ENCODE measurements around the gene KLHL1. TPM values are rescaled to one million over a fixed set of nuclear protein-coding genes. Genes with fewer than 3 reads are reported as not detected.

KLHL1 gene
- total and polyA plus RNA-seq, 2 of the 4 experiments (the other 2 are of a cell fraction), result not detected

GRCh38 chr13:69928262-69928661 is 180.0 kb downstream of the KLHL1 start:
- ATAC-seq (ENCODE audit: low read depth) (no peak), DNase-seq (no peak)
- TF ChIP-seq SMC3 (IDR thresholded peaks at IDR 0.05; ENCODE audit: low read depth, low read length) (no peak), FOS (IDR thresholded peaks at IDR 0.05; ENCODE audit: low read depth, low read length) (no peak), CTCF (conservative IDR thresholded peaks at IDR 0.05; ENCODE audit: low read depth, low read length) (no peak), MAZ (IDR thresholded peaks at IDR 0.05; ENCODE audit: borderline replicate concordance, low read depth, low read length) (no peak), RAD21 (IDR thresholded peaks at IDR 0.05; ENCODE audit: low read length) (no peak), RCOR1 (IDR thresholded peaks at IDR 0.05; ENCODE audit: insufficient replicate concordance, low read length) (no peak), POLR2A (IDR thresholded peaks at IDR 0.05; ENCODE audit: low read depth, low read length) (no peak), ELK1 (IDR thresholded peaks at IDR 0.05; ENCODE audit: borderline replicate concordance, low read depth, low read length) (no peak), CHD1 (IDR thresholded peaks at IDR 0.05; ENCODE audit: low read depth, low read length) (no peak), MAFK (IDR thresholded peaks at IDR 0.05; ENCODE audit: low read depth, low read length) (no peak)
- Histone ChIP-seq H4K5ac (ENCODE audit: low read depth, low read length) (no peak overlapping the region), H4K20me1 (ENCODE audit: insufficient read depth, low read length) (no peaks in the 10 kb centered on the region), H3K4me1 (ENCODE audit: control insufficient read depth, insufficient read depth, low read length) (no peaks in the 10 kb centered on the region), H3K4ac (ENCODE audit: low read depth, low read length) (no peak overlapping the region), H3K27ac (ENCODE audit: insufficient read depth, low read length) (no peak overlapping the region), H4K91ac (ENCODE audit: insufficient read depth, low read depth, low read length) (no peak overlapping the region), H2BK120ac (ENCODE audit: low read depth, low read length) (no peak overlapping the region), H3K27me3 (ENCODE audit: control insufficient read depth, insufficient read depth, low read length) (no peaks in the 10 kb centered on the region), H3K14ac (replicated peaks; ENCODE audit: low read depth, low read length) (no peak overlapping the region), H3K4me2 (ENCODE audit: low read depth, low read length) (no peak overlapping the region), H3K56ac (ENCODE audit: extremely low read depth, insufficient read depth, low read length) (no peak overlapping the region), H3K18ac (ENCODE audit: low read depth, low read length) (no peak overlapping the region), H2BK5ac (ENCODE audit: low read depth, low read length, poor library complexity, severe bottlenecking) (no peak overlapping the region), H3K23ac (ENCODE audit: low read depth, low read length) (no peak overlapping the region), H3K9me1 (ENCODE audit: insufficient read depth, low read length) (no peaks in the 10 kb centered on the region), H2AFZ (replicated peaks; ENCODE audit: low read length, poor library complexity) (no peak overlapping the region), H2BK20ac (ENCODE audit: low read depth, low read length) (no peak overlapping the region), H3K9ac (ENCODE audit: low read depth, low read length) (no peak overlapping the region), H2AK5ac (ENCODE audit: low read depth, low read length) (no peak overlapping the region), H2BK15ac (ENCODE audit: low read depth, low read length) (no peak overlapping the region), H2AK9ac (replicated peaks; ENCODE audit: low read depth, low read length, poor library complexity) (no peak overlapping the region), H4K8ac (ENCODE audit: low read depth in 2 of 2, low read length in 2 of 2) (no peak overlapping the region), H3K4me3 (ENCODE audit: insufficient read depth, low read depth, low read length) (no peak overlapping the region), H3K9me3 (ENCODE audit: control insufficient read depth, insufficient read depth, low read length) (peaks cover 14% of the 10 kb centered on the region), H3K79me1 (ENCODE audit: low read depth in 1 of 2, low read length in 2 of 2) (no peaks in the 10 kb centered on the region), H3K36me3 (ENCODE audit: control insufficient read depth, insufficient read depth, low read length) (no peaks in the 10 kb centered on the region)
- intact Hi-C loops (cut with micrococcal nuclease), result no loop called here
- WGBS, 2 experiments (ENCODE audit: extremely low coverage in 2 of 2, insufficient read length in 1 of 2), result 65% methylated on average over 3 of the region's 4 CpGs; no CpG with 5 or more reads in 1 of the 2 experiments
- ChIA-PET POLR2A (ENCODE audit: unreplicated experiment) (no interaction called here), CTCF (no interaction called here)
- no TSS peak for BruUV-seq (replicated peaks)
- dilution Hi-C loops (cut with HindIII; ENCODE audit: low sequenced_read_pairs, unreplicated experiment), result no loop called here
- in situ Hi-C loops (cut with MboI; ENCODE audit: low sequenced_read_pairs), result no loop called here
